GM10266 (cell line): ENCODE data around the gene IL31RA.
"Not testable (repeated sequence)": the region's sequence is repeated elsewhere in the genome, so short reads cannot be mapped to it uniquely, and the experiment has no call there.

ENCODE experiments used
- DNase-seq: peaks from one replicate; pipeline ENCODE4 v3.0.0; 2012; ENCODE audit errors: extremely low spot score
- TF ChIP-seq, protein P1 (sequence below): IDR thresholded peaks from 2 replicates; pipeline ENCODE4 v1.5.1; 2012; ENCODE audit warnings: mild to moderate bottlenecking, low read depth; ENCODE audit not compliant: control insufficient read depth, insufficient read depth; ENCODE audit errors: missing control alignments

IL31RA gene

DNA sequence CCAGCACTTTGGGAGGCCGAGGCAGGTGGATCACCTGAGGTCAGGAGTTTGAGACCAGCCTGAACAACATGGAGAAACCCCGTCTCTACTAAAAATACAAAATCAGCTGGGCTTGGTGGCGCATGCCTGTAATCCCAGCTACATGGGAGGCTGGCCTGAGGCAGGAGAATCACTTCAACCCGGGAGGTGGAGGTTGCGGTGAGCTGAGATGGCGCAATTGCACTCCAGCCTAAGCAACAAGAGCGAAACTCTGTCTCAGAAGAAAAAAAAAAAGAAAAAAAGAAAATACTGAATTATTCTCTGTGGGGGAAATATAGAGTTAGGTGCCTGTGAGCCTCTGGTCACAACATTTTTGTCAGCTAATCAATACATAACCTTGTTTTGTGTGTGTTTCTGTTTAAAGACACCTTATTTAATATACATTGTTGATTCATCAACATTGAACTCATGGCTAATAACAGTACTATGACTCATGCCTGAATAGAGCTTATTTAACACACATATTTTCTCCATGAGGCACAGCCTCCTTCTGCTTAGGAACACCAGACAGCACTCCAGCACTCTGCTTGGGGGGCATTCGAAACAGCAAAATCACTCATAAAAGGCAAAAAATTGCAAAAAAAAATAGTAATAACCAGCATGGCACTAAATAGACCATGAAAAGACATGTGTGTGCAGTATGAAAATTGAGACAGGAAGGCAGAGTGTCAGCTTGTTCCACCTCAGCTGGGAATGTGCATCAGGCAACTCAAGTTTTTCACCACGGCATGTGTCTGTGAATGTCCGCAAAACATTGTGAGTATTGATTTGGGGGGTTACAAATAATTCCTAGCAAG is at the start of gene IL31RA:
Gene IL31RA (plus strand): TSS at position 519 of the 836 bp plus-strand sequence. CDS start 214 bp downstream, at position 733.
- DNase-seq = no peak
- TF ChIP-seq, protein P1, sequence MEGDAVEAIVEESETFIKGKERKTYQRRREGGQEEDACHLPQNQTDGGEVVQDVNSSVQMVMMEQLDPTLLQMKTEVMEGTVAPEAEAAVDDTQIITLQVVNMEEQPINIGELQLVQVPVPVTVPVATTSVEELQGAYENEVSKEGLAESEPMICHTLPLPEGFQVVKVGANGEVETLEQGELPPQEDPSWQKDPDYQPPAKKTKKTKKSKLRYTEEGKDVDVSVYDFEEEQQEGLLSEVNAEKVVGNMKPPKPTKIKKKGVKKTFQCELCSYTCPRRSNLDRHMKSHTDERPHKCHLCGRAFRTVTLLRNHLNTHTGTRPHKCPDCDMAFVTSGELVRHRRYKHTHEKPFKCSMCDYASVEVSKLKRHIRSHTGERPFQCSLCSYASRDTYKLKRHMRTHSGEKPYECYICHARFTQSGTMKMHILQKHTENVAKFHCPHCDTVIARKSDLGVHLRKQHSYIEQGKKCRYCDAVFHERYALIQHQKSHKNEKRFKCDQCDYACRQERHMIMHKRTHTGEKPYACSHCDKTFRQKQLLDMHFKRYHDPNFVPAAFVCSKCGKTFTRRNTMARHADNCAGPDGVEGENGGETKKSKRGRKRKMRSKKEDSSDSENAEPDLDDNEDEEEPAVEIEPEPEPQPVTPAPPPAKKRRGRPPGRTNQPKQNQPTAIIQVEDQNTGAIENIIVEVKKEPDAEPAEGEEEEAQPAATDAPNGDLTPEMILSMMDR = no peak

DNA sequence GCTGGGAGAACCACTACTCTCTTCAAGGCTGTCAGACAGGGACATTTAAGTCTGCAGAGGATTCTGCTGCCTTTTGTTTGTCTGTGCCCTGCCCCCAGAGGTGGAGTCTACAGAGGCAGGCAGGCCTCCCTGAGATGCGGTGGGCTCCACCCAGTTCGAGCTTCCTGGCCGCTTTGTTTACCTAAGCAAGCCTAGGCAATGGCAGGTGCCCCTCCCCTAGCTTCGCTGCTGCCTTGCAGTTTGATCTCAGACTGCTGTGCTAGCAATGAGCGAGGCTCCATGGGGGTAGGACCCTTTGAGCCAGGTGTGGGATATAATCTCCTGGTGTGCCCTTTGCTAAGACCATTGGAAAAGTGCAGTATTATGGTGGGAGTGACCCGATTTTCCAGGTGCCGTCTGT is 42.3 kb upstream of the IL31RA start:
- DNase-seq = not testable (repeated sequence)

DNA sequence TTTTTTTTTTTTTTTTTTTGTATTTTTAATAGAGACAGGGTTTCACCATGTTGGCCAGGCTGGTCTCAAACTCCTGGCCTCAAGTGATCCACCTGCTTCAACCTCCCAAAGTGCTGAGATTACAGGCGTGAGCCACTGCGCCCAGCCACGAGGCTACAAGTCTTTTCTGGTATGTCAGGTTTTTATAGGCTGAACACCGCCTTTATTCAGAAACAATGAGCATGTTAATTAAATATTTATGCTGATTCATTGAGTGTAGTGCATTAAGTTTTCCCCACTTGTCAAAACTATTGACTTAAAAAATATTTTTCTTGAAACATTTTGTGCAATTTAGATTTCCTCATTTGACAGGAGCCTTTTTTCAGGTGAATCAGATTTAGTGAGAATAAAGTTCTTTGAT is 35.2 kb upstream of the IL31RA start:
- DNase-seq = not testable (repeated sequence)

DNA sequence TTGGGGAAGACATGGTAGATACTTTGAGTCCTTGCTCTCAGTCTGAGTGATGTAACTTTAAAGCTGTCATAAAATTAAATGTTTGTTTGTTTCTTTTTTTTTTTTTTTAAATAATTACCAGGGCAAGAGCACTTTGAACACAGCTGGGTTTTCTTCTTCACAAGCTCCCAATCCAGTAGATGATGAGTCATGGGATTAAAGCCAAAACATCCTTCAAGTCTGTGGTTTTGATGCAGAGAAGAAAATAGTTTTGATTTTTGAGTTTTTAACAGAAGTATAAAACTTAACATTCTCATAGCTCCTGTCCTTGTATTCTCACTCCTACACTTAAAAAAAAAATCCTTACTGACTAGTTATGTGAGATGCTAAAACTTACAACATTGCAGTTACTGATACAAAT is 34.8 kb upstream of the IL31RA start:
- DNase-seq = no peak
- TF ChIP-seq, protein P1 = no peak

DNA sequence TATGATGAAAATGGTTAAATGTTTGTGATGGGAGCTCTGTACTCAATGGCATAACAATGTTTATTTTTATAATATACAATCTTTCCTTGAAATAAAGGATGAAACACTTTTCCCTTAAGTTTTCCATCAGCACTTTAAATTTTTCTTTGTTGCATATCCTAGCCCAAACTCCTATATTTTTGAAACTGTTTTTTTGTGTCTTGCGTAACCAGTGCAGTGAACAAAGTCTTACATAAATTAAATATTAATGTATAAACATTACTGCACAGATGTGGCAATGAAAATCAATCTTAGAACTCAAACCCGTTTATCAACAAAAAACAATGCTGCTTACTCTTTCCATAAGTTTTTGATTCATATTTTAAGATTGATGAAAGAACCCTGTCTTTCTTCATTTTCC is 34.1 kb upstream of the IL31RA start:
- TF ChIP-seq, protein P1 = no peak
- DNase-seq = no peak

DNA sequence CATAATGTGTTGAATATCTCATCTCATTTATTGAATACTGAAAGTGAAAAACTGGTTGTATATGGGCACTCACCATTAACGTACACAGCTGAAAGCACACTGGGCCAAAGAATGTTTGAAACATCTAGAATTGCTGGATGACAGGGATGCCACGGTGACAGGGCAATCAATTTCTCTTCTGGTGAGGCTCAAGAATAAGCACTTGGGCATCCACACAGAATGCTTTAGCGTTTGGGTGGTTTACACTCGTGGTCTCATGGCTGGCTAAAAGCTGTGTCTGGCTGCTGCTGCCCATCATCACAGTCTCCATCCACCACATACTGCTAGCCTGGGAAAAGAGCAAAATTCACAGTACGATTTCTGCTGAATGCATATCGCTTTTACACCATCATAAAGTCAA is 30.7 kb upstream of the IL31RA start:
- no peak for DNase-seq
- TF ChIP-seq, protein P1 = no peak

DNA sequence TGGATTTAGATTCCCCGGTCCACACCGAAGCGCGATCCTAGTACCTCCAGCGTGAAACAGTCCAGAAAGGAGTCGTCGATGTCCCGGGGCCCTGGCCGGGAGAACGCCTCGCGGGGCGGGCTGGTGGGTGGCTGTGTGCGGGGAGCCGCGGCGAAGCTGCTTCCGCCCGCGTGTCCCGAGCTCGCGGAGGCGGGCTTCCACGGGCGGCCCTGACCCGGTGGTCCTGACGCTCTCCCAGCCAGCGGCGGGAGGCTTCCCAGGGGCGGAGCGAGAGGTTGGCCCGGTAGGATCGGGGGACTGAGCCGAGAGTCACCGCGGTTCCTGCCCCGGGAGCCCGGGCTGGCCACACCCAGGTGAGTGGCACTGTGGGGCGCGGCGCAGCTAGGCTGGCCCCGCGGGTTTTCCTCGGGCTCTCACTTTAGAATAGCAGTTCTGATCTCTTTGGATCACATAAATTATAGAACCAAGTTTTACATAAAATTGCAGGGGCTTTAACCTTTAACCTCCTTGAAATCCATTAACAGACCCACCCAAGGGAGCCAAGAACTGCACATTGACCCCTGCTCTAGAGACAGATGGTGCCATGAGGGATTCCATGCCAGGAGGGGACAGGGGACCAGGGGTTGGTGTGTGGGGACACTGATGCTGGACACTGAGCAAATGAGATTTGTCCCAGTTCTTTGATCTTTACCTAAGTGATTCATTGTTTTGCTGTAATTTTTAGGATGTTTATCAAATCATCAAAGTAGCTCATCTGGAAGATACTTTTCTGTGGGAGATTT is 29.2 kb upstream of the IL31RA start:
- TF ChIP-seq, protein P1 = no peak
- DNase-seq = no peak

DNA sequence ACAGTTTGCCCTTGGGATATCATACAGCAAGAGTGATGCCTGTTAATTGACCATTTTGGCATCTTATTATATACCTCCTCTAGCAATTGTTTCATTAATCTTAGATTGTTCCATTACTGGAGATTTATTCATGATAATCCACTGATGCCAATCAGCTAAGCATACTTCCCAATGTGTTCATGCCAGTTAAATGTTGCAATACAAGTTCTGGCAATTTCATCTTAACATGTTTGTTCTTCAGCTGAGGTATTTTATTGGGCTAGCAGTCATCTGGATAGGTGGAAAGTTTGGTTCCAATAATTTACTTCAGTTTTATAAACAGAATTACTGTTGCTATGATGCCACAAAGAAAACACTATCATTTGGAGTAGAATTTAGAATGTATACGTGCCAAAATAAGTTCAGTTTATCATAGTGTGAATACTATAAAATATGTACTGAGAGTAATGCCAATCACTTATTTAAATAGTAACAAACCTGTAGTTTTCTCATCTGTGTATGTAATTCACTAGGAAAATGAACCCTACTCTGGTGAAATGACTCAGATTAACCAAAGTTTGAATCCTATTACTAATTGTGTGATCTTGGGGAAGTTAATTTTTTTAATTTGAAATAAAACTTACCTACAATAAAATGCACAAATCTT is 27.9 kb upstream of the IL31RA start:
- TF ChIP-seq, protein P1 = no peak
- no peak for DNase-seq
